NCI-H1105 (cell line): Measurements from ENCODE around the gene RNPEP.
"Not testable (repeated sequence)": the region's sequence is repeated elsewhere in the genome, so short reads cannot be mapped to it uniquely, and the experiment has no call there.

Experiments used
- DNase-seq: peaks from one replicate; lab custom pipeline; 2025; lab: John Stamatoyannopoulos, UW

Gene RNPEP, protein sequence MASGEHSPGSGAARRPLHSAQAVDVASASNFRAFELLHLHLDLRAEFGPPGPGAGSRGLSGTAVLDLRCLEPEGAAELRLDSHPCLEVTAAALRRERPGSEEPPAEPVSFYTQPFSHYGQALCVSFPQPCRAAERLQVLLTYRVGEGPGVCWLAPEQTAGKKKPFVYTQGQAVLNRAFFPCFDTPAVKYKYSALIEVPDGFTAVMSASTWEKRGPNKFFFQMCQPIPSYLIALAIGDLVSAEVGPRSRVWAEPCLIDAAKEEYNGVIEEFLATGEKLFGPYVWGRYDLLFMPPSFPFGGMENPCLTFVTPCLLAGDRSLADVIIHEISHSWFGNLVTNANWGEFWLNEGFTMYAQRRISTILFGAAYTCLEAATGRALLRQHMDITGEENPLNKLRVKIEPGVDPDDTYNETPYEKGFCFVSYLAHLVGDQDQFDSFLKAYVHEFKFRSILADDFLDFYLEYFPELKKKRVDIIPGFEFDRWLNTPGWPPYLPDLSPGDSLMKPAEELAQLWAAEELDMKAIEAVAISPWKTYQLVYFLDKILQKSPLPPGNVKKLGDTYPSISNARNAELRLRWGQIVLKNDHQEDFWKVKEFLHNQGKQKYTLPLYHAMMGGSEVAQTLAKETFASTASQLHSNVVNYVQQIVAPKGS

GRCh38 chr1:201982623-201983379, at the start of gene RNPEP:
TSS of gene RNPEP (plus strand) at chr1:201982648. CDS start at chr1:201982667, 19 bp downstream.
- DNase-seq = peak; percentile 50

- DNase-seq = no peak
Measured at GRCh38 chr1:201933840-201934430, 48.5 kb upstream of the RNPEP start.

DNA sequence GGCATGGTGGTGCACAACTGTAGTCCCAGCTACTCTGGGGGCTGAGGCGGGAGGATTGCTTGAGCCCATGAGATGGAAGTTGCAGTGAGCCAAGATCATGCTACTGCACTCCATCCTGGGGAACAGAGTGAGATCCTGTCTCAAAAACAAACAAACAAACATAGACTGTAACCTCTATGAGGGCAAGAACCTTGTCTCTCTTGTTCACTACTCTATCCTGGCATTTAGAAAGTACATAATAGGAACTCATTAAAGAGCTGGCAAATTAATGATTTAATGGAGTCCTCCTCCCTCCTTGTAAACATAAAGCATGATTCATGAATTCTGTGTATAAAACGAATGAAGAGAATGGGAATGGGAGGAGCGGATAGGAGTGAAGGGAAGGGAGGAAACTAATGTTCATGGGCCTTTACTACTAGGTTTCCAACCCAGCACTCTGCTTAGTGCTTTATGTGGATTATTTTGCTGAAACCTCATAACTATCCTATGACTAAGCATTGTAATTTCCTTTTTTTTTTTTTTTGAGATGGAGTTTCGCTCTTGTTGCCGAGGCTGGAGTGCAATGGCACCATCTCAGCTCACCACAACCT, 44.7 kb upstream of the RNPEP start:
- DNase-seq = no peak

GRCh38 chr1:201938440-201939035, 43.9 kb upstream of the RNPEP start:
- DNase-seq = no peak

GRCh38 chr1:201939148-201939547, 43.3 kb upstream of the RNPEP start:
- DNase-seq = no peak

GRCh38 chr1:201939574-201939973, 42.9 kb upstream of the RNPEP start:
- DNase-seq = no peak

- not testable (repeated sequence) for DNase-seq
Measured at GRCh38 chr1:201940316-201940715, 42.1 kb upstream of the RNPEP start.

DNA sequence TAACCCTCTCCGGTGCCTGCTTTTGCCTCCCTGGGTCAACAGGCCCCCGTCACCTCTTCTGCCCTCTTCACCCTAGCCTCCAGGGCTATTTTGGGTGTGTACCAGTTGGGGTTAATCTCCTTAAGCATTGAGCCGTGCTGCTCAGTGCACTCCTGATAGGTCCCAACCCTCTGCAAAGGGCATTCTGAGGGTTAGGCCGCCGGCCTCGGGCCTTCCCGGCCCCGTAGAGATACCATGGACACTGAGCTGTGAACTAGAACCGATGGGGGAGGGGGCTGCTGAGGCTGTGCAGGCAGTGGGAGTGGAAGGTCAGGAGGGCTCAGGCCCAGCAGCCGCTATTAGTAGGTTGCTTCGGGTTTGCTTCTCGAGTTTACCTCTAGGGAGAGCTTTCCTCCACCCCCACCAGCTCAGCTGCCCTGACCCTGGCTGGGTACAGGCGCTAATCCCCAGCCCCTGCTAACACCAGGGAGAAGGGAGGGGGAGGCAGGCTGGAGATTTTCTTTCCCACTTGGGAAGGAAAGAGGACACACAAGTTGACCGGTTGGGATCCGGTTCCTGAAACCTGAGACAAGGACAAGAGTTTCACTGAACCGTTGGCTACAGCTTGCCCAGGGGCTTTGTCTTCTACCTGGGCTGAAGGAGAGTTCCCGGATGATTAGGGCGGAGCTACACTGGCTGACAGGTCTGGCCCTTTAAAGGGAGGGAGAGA, 40.9 kb upstream of the RNPEP start:
- no peak for DNase-seq

GRCh38 chr1:201942129-201942495, 40.3 kb upstream of the RNPEP start:
- DNase-seq = no peak

DNA sequence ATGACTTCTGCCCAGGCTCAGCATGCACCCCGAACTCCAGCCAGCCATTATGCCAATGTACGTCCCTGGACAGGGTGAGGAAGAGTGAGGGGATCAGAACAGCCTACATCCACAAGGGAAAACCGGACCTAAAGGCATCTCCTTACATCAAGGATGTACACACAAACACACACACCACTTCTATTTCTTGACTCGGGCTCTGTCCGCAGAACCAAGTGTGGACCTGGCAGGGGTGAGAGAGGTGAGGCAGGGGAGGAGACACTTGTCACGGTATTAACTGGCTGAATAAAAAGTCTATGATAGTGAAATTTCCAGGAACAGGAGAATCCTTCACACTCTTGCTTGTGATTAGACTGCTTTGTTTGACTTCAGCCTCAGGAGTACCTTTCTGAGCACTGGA, 38.4 kb upstream of the RNPEP start:
- DNase-seq = no peak

DNA sequence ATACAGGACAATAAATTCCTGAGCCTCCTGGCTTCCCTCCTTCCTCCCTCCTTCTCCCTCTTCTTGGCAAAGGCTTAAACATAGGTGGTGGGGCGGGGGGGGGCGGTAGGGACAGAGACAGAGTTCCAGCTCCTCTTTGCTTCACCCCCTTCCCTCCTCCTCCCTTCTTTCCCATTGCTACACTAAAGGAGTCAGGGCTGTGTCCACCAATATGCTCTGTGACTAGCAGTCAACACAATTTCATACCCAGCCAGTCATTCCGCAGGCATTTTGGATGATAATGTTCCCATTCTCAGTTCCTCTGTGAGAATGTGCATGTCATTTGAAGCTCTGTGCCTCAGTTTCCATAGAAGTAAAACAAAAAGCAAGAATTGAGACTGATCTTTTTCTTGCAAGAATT, 37.8 kb upstream of the RNPEP start:
- no peak for DNase-seq

DNA sequence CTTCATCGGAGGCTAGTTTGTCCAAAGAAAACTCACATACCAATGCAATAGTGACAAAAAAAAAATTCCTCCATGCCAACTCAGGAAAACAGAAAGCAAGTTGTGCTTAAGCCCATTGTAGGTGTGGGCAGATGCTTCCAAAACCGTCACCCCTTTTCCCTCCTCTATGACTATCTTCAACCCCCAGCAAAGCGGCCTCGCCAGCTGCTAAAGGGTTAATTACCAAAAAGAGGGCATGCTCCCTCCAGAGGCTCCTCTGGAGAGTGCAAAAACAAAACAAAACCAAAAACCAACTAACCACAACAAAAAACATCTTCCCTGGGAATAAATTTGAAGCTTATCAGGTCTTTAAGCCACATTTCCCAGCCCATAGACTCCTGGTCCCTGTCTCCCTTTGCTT, 37.3 kb upstream of the RNPEP start:
- no peak for DNase-seq

DNA sequence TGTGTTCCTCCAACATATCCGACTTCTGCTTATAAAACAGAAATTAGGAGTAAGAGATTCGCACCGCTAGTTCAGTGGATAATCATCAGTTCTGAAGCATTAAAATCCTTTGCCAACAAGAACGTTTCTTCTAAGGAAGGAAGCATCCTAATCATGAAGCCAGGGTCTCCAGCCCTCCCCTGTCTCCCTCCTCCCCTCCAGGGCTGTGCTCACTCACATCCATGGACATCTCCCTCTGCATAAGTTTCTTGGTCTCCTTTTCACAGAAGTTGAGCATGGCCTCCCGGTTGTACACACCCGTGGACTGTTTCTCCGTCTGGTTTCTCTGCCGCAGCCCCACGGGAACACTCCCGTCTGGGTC, 36.6 kb upstream of the RNPEP start:
- no peak for DNase-seq

DNA sequence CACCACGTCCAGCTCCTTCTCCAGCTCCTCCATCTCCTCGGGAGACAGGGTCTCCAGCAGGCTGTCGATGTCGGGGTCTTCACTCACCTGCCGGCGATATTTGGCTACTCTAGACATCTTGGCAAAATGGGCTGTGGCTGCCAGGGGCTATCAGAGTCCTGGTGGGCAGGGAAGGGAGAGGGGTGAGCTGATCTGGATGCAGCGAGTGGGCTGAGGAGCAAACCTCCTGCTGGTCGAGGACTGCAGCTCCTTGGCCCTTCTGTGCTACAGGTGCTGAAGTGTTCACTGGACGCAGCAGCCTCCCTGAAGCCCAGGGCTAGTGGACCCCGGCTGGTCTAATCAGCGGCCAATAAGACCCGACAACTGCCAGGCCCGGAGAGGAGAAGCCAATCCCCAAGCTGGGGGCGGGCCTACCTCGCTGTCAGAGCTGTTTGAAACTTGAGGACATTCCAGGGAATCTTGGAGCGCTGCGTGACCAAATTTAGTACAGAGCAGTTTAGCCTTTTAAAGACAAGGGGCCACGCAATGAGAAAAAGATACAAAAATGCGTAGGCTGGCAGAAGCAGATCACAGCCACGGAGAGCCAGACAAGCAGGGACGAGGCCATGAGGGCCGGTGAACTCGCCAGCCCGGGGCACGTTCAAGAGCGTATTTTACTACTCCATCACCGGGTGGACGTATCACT, 36.1 kb upstream of the RNPEP start, which contains the start of gene LMOD1:
TSS of gene LMOD1 (minus strand) at position 325 of the 685 bp plus-strand sequence. CDS start at position 117, 208 bp downstream.
- peak; percentile 43 for DNase-seq

DNA sequence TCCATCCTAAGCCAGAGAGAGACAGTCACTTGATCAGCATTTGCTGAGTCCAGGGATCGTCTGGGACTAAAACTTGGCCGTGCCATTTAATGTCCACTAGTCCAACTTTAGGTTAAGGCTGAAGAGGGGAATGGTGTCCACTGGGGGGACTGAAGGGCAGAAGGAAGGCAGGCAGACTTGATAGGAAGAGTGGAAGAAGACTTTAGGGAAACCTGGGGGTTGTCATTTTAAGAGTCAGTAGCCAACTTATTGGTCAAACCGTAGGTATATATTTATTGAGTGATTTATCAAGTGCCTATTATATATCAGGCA, 34.8 kb upstream of the RNPEP start:
- DNase-seq = no peak

GRCh38 chr1:201949491-201949890, 33.0 kb upstream of the RNPEP start:
- no peak for DNase-seq

DNA sequence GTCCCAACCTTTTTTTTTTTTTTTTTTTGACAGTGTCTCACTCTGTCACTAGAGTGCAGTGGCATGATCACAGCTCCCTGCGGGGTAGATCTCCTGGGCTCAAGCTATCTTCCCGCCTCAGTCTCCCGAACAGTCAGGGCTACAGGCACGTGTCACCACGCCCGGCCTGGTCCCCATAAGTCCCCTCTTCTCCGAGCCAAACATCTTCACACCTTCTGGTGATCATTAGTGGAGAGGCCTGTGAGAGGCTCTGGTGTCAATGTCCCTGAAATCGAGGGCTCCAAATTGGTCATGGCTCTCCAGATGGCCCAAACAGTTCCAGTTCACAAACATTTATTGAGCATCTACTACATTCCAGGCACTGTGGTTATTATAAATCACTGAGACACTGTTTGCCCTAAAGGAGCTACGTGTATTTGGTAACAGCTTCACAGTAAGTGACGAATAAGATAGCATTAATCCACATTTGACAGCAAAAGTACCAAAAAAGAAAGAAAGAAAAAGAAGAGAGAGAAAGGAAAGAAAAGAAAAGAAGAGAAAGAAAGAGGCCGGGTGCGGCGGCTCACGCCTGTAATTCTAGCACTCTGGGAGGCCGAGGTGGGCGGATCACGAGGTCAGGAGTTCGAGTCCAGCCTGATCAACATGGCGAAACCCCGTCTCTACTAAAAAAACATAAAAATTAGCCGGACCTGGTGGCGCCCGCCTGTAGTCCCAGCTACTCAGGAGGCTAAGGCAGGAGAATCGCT, 28.0 kb upstream of the RNPEP start:
- DNase-seq = no peak

DNA sequence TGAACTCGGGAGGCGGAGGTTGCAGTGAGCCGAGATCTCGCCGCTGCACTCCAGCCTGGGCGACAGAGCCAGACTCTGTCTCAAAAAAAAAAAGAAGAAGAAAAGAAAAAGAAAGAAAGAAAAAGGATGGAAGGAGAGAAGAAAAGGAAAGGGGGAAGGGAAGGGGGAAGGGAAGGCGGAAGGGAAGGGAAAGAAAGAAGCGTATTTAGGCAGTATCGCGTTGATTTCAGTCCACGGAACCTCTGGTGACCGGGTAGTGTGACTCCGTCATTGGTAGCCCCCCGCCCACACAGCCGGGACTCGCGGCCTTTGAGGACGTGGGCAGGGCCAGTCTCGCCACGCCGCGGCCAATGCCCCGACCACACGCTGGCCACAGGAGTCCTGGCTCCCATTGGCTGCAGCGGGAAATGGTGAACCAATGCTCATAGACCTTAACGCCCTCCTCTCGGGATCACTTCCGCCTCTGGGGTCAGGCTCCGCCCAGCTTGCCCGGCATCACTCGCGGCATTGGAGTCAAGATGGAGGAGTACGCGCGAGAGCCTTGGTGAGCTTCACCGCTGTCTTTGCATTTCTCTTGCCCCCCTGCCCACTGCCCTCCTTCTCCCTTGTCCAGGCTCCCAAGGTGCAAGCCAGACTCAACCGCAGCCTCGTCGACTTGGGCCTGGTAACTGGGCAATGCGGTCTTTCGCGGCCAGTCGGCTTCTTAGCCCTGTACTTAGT, 27.3 kb upstream of the RNPEP start, which contains the start of gene TIMM17A:
TSS of gene TIMM17A (plus strand) at position 495 of the 720 bp plus-strand sequence. CDS start at position 519, 24 bp downstream.
- DNase-seq = peak; percentile 96

- no peak for DNase-seq
Measured at GRCh38 chr1:201955729-201956143, 26.7 kb upstream of the RNPEP start.
